ENCODE data around the gene FGD5.

Gene FGD5

DNA sequence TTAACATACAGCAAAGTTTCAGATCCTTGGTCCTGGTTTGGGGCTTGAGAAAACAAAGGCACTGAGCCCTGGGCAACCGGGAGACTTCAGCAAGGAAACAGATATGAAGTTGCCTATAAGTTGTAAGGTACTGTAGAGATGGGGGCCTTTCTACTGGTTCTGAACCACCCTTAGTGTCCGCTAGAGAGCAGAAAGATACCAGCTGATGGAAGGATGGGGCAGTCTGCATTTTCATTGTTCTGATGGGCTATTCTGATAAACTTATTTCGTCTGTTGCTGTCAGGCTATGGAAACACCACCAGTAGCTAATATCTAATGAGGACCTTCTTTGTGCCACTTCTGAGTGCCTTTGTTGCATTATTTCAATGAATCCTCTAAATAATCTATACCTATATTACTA, 38.7 kb downstream of the FGD5 start:
- FAIRE-seq, result no peak

GRCh38 chr3:14858105-14858504, 39.3 kb downstream of the FGD5 start:
- no peak for FAIRE-seq

DNA sequence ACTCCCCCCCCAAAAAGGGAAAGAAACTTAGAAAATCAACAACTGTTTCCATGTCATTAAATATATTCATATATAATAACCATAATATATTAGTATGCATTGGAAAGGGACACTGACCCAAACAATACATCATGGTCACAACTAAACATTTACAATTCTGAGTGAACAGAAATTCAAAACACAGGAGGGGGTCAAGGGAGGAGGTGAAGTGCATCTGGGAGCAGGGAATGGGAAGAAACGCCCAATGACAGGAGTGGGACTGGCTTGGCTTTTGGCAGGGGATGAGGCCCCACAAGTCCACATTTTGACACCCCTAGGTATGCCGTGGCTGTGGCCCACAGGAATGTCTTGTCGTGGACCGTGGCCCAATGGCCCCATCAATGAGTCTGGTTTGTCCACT, 41.1 kb downstream of the FGD5 start:
- no peak for FAIRE-seq

- FAIRE-seq, result no peak
These were observed 42.3 kb downstream of the FGD5 start for GRCh38 chr3:14861031-14861430.

- FAIRE-seq, result no peak
These were observed 42.9 kb downstream of the FGD5 start for GRCh38 chr3:14861446-14862302.

- no peak for FAIRE-seq
These were observed 43.5 kb downstream of the FGD5 start for GRCh38 chr3:14862303-14862660.

DNA sequence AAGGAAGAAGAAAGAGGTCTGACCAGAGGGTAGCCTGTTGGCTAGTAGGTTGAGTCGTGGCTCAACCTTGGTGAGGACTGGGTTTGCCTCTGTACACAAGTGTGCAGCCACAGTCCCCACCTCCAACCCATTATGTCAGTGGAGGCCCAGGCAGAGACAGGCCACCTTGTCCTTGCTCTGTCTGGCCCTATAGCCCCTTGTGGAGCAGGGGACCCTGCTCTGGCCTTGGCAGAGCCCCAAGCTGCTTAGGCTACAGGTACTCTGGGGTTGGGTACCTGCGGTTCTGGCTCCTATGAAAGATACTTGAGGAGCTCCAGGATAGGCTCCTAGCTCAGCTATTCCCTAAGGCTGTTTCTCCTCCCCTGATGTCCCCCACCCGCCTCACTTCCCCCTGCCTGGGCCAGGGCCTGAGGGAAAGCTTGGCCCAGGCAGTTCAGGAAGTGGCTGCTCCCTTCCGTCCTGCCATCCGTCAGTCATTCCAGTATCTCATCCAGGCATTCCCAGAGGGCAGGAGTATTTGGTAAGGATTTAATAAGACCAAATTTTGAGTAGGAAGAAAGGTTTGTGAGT, 44.0 kb downstream of the FGD5 start:
- FAIRE-seq, result no peak

DNA sequence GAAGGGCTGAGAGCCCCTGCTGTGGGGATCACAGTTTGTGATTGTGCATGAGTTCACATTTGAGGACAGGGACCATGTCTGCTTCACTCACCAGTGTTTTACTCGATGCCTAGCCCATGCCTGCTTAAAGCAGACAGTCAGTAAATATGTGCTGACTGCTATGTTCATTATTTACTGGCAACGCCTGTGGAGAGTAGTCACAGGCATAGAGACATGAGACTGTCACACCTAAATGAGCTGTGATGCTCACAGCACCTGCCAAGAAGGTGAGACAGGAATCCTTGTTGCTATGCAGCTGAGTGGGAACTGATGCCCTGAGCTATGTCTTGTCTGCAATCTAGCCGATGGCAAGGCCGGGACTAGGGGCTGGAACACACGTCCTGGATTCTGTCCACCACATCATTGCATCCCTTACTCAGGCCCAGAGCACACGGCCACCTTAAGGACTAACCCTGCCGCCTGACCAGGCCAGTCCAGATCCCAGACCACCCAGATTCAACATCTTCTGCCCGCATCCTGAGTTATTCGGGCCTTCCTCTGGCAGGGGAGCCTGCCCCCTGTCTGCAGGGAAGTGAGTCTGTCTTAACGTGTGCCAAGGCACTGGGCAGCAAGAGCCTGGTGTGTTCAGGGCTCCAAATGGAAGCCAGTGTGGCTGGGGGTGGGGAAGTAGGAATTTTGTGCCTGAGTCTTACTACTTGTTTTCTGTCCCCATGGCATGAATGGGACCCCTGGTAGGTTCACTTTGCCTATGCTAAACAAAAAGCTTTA, 44.8 kb downstream of the FGD5 start:
- no peak for FAIRE-seq

GRCh38 chr3:14864131-14864530, 45.4 kb downstream of the FGD5 start:
- no peak for FAIRE-seq

DNA sequence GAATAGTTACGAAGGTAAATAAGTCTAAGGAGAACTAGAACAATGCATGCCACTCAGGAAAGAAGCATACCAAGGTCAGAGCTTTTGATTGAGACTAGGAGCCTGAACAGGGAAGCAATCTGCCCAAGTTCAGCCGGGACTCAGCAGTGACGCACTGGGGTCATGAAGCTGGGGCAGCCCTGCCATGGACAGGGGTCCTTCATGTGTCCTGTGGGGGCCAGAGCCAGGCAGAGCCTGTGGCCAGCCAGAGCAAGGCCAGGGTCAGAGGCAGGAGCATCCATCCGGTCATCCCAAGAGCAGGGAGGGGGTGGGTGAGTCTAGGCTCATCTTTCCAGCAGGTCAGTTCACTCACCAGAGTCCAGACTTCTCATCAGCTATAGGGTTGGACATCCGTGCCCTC, 47.9 kb downstream of the FGD5 start:
- no peak for FAIRE-seq

DNA sequence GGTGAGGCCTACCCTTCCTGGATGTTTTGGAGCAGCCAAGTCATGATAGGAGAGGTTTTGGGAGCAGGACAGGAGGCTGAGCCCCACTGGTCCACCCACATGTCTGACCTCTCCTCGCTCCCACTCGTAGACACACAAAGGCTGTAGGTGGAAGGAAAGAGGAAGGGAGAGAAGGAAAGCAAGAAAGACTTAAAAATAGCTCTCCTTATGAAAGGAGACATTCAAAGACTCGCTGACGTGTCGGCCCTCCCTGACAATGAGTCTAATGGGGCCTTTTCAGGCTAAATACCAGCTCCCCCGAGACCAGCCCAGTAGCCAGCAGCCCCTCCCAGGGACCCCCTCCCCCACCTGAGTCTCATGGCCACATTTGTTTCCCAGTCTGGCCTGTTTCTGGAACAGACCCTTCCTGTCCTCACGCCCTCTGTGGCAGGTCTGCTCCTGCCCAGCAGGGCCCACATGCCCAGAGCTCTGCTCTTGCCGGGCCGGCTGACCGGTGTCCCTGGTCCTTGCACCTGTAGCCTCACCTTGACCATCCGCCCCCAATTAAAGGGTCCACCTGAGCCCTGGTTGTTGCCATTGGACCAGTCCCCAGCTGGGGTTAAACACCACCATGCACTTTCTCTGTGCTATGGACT, 49.3 kb downstream of the FGD5 start:
- no peak for FAIRE-seq

DNA sequence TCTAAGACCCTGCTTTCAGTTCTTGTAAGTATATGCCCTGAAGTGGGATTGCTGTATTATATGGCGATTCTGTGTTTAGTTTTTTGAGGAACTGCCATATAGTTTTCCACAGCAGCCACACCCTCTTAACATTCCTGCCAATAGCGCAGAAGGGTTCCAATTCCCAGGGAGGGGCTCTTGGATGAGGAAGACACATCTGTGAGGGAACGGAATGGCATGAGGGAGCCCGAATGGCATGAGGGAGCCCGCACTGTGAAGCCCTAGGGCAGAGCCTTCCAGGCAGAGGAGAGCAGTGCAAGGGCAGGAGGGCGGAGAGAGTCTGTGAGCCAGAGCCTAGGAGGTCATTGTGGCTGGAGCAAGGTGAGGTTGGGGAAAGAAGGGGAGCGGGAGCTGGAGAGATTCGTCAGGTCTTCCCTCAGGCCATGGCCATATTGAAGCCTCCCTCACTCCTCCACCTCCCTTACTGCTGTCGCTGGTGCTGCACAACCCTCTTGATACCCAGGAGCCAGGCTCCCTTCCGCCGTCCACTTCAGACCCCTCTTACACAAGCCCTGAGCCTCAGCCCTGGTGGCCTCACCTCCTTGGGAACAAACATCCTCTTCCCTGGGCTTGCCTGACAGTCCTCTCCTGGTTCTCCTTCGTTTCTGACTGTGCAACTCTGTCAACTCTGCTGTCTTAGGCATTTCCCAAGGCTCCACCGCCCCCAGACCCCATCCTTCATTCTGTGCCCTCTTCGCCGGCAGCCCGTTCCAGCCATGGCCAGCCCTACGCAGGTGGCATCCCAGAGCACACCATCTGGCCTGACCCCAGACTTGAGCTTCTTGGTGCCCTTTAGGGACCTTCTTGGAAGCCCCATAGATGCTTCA, 51.4 kb downstream of the FGD5 start:
- FAIRE-seq, result no peak

DNA sequence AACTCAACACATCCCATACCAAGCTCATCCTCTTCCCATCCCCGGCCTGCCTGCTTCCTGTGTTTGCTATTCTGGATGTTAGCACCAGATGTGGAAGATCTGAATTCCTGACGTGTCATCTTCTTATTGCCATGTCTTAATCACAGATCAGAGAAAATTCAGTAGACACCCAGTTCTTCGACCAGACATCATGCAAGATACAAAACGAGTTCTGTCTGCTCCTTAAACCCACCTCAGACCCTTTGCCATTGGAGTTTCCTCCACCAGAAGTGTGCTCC, 52.0 kb downstream of the FGD5 start:
- no peak for FAIRE-seq

DNA sequence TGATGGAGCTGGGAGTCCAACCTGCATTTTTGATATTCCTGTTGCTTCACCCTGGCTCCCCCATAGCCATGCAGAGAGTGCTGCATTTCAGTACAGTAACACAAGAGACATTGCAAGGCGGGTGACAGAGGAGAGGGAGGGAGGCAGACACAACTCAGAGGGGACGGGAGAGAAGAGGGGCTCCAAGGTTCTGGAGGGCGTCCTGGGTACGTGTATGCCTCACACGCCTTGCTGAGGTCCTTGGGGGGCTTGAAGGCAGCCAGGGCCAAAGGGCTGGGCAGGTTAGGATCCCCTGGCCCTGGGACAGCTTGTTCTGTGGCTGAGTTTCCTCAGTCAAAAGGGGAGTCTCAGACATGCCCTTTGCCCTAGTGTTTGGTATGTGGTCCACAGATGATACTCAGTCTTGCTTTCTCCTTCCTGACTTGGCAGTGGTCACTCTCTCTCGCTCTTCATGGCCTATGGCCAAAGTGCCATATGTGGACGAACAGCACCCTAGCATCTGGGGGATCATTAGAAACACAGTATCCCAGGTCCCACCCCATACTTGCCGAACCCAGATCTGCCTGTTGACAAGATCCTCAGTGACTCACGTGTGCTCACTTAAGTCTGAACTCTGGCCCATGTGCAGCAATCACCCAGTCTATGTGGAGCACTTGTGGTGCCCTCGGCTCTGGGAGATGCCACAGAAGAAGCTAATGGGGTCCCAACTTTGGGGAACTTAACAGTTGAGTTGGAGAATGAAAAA, 52.9 kb downstream of the FGD5 start:
- no peak for FAIRE-seq

- no peak for FAIRE-seq
These were observed 53.9 kb downstream of the FGD5 start for GRCh38 chr3:14872706-14873105.

DNA sequence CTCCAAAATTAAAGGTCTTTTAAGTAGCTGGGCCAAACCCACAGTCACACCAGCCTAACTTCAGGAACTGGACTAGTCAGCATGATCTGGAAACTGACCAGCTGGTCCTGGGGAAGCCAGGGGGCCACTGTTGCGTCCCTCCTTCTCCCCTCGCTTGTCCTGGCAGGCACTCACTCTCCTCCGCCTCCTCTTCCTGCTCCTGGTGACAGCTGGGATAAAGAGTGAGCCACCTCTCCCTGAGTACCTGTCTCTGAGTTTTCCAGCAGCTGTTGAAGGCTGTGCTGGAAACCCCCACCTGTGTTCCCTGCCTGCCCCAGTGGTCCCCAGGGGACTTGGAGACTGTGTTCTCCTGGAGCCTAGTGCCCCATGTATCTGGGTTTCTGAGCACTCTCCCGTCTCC, 56.0 kb downstream of the FGD5 start:
- FAIRE-seq, result no peak

DNA sequence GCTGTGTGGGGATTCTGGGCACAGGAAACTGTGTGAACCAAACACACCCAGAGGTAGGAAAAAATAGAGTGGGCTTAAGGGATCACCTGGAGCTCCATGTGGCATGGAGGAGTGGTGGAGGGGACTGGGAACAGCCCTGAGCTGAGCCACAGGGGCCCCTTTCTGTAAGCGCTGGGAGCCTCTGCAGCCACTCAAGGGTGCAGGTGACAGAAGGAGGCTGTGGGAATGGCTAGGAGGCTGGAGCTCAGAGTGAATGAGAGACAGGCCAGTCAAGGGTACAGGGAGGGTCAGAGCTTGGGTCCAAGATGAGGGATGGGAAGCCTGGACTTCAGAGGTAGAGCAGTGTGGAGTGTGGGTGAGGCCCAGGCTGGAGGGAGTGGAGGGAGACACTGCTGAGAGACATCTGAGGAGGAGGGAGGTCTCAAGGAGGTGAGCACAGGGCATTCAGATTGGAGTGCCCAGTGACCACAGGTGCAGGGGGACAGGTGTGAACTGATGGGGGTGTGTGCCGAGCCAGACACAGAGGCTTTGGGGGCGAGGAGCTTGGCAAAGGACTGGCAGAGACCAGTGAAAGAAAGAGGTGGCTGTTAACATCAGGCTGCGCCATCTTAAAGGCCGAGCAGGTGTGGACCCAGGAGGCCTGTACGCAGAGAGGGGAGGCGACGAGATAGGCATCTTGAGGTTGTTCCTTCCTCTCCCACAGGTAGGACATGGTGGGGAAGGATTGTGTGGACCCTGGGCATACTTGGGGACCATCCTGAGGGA, 56.8 kb downstream of the FGD5 start:
- no peak for FAIRE-seq

DNA sequence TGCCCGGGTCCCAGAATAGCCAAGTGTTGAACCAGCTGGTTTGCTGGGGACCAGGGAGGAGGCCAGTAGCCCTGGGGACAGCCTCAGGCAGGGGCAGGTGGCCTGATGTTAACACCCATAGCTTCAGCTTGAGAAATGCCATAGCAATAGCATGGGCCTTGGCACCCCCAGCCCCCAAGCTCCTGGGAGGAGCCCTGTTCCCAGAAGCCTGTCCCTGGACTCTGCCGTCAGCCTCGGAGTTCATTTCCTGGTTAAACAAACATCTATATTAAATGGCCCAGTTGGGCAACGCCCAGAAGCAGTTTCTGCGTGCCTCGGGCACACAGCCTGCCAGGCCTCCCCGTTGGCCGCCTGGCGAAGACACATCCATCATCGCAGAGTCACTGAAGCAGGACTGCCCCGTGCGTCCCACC, 58.2 kb downstream of the FGD5 start:
- no peak for FAIRE-seq

- FAIRE-seq, result no peak
These were observed 58.7 kb downstream of the FGD5 start for GRCh38 chr3:14877469-14877868.

DNA sequence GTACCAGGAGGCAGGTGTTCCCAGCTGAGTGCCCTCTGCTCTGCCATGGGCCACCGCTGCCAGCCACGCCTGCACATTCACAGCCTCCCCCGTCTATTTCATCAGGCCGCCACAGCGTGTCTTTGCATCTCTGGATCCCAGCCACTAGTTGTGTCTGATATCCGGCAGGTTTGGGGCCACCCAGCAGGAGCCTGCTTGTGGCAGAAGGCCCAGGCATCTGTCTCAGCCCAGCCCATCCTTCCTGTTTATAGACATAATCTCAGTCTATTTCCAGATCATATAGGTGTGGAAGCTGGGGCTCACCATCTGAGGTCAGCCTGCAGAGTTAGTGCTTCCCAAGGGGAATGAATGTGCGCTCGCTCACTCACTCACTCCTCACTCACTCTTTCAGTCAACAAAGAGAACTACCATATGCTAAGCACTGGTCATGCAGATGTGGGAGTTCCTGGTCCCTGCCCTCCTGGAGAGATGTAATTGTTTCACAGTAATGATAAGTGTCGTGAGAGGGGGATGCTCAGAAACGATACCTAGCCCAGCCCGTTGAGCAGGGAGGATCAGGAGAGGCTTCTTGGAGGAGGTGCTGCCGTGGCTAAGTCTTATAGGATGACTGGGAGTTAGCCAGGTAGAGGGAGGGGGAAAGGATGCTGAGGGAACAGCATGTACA, 60.6 kb downstream of the FGD5 start:
- no peak for FAIRE-seq

Data from A204.1 (cell line).